Stimulated activated CD8-positive, alpha-beta memory T cell treated with anti-CD3 and anti-CD28 coated beads, Interleukin-4, amount 100 ng/mL, for 24 hours (primary cell): ENCODE data around the gene LRG1.

Experiments used
- DNase-seq: peaks from one replicate; pipeline ENCODE4 v3.0.0-alpha.2; 2020; ENCODE audit warnings: low read depth

The LRG1 gene

DNA sequence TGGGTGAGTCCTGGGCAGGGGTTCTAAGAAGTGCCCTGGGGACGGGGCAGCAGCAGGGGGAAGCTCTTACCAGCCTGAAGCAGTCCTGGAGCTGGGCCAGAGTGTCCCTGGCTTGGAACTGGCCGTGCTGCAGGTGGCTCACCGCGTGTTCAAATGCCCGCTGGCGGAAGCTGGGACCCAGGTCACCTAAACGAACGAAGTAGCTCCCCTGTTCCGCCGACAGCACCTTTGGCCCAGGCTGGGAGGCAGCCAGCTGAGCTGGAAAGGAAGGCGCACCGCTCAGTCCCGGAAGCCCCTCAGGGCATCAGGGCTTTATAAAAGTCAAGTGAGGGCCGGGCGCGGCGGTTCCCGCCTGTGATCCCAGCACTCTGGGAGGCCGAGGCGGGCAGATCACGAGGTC, 31.1 kb downstream of the LRG1 start:
- no peak for DNase-seq

- no peak for DNase-seq
Measured at GRCh38 chr19:4507804-4508203, 32.0 kb downstream of the LRG1 start.

DNA sequence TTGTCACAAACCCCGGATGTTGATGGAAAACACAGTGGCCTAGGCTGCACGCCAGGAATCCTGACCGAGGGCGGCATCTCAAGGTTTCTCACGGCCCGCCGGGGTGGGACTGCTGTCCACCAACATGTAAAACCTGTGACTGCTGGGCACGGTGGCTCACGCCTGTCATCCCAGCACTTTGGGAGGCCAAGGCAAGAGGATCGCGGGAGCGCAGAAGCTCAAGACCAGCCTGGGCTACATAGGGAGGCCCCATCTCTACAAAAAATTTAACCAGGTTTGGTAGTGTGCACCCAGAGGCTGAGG, 32.7 kb downstream of the LRG1 start:
- no peak for DNase-seq

GRCh38 chr19:4506449-4507149, 33.2 kb downstream of the LRG1 start:
- DNase-seq, result no peak

DNA sequence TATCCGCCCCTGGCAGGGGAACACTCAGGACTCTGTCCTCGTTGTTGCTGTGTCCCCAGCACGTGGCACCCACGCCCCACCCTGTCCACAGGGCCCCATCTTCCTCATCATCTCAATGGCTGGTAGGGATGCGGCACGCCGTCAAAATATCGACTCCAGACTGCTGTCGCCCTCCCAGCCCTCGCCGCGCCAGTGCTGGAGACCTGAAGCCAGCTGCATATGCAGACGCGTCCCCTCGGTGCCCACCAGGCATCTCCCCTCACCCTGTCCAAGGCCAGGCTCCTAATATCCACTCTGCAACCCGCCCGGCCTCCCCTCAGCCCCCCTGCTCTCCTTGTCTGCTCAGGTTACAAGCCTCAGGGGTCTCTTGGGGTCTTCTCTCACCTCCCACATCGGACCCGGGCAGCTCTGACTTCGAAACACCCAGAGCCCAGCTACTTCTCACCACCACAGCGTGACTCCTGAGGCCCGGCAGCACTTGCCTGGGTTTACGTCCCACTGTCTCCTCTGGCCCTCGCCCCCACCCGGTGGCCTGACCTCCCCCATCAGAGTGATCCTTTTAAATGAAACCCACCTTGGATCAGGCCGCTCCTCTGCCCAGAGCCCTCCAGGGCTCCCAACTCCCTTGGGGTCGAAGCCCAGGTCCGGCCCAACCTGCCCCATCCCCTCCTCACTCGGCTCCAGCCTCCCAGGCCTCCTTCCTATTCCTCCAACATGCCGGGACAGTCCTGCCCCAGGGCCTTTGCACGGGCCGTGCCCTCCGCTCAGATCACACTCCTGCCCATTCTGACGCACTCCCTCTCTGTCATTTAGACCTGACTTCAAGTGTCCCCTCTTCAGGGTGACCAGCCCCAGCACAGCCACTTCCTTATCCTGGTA, 34.0 kb downstream of the LRG1 start:
- no peak for DNase-seq

DNA sequence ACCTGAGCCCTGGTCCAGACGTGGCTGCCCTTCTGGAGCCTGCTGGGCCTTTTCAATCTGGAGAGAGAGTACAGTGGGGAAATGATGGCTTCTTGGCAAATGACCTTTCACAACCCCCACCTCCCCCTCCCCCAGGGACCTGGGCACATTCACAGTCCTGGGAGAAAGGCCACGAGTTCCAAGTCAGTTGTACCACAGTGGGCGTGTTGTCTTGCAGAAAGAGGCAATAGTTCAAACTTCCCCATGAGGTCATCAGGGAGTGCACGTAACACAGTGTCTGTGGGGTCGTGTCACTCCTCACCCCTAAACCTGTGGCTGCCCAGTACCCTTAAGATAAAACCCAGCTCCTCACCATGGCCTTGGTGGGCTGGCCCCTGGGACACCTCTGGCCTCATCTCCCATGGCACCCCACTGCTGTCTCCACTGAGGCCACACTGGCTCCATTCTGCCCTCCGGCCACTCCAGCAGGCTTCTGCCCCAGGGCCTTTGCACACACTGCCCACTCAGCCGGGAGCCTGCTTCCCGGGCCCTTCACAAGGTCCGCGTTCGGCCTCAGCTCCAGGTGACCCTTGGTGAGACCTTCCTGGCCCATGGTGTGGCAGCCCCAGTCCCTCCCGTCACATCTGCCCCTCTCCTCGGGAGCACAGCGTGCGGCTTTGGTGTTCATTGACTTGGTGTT, 34.8 kb downstream of the LRG1 start:
- no peak for DNase-seq

GRCh38 chr19:4504297-4504701, 35.5 kb downstream of the LRG1 start:
- no peak for DNase-seq

DNA sequence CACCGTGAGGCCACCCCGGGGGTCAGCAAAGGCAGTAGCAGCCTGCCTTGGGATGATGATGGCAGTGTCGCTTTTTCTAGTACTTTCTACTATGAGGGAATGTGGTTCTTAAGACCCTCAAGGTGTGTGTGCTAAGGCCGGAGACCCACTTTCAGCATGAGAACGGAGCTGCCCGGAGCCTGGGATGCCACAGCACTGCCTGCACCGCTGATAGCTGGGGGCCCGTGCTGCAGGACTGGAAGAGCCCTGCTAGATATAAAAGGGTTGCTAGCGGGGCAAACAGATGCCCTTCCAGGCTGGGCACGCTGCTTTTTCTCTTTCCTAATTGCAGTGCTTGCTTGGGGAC, 36.0 kb downstream of the LRG1 start:
- no peak for DNase-seq

DNA sequence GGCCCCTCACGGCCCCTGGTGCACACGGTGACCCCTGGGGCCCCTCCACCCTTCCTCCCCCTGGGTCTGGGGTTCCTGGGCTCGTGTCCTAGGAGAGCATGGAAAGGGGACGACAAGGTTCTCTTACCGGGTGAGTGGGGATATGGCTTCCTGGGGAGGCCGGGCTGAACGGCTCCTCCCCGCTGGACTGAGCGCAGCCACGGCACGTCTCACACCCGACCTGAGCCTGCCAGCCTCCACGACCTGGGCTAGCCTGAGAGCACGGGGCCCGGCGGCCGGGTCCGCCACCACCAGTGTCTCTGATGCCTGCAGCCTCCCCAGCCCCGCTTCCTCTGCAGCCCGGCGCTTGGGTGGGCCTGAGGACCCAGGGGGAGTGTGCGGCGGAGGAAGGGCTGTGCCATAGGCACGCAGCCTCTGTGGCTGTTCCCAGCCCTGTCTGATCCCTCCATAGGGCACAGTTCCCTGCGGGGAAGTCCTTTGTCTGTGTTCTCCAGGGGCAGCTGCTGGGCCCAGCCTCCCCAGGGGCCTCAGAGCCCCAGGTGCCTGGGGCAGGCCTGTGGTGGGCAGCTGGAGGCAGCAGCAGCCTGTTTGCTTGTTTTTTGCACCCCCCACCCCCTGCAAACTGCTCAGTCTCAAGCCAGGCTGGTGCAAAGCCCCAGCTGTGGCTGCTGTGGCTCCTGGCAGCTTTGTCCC, 36.6 kb downstream of the LRG1 start:
- DNase-seq, result no peak

- DNase-seq, result no peak
Measured at GRCh38 chr19:4502282-4503131, 37.3 kb downstream of the LRG1 start.

DNA sequence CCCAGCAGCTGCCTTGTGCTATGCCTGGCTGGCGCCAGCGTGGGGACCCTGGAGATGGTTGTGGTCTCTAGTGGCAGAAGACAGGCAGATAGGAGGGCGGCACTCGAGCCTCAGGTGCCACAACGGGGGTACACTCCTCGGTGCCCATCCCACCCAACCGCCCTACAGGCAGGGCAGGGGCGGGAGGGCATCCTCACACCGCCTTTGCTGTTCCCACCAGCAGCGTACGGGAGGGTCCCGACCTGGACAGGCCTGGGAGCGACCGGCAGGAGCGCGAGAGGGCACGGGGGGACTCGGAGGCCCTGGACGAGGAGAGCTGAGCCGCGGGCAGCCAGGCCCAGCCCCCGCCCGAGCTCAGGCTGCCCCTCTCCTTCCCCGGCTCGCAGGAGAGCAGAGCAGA, 38.1 kb downstream of the LRG1 start:
- DNase-seq, result no peak

DNA sequence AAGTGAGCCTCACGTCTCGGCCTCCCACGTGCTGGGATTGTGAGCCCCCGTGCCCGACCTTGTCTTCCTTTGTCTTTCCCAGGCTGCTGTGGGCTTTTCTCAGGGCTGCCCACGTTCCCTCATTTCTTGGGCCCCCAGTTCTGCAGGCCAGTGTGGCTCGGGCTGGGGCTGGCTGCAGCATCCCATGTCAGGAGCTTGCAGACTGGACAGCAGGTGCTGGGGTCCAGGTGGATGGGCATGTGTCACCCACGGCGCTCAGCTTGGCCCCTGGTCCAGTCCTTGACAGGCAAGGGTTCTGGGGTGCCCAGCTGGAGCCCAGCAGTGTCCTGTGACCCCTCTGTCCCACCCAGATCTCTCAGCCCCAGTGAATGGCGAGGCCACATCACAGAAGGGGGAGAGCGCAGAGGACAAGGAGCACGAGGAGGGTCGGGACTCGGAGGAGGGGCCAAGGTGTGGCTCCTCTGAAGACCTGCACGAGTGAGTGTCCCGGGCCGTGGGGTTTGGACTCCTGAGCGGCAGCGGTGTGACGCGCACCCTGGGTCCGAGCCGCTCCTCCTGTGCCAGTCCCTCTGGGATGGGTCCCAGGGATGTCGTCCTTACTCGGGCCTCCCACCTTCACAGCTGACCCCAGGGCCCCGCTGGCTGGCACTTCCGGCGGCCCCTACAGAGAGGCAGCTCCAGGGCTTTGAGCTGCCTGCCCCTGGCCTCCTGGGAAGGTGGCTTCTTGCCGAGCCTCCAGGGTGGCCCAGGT, 38.8 kb downstream of the LRG1 start:
- no peak for DNase-seq

DNA sequence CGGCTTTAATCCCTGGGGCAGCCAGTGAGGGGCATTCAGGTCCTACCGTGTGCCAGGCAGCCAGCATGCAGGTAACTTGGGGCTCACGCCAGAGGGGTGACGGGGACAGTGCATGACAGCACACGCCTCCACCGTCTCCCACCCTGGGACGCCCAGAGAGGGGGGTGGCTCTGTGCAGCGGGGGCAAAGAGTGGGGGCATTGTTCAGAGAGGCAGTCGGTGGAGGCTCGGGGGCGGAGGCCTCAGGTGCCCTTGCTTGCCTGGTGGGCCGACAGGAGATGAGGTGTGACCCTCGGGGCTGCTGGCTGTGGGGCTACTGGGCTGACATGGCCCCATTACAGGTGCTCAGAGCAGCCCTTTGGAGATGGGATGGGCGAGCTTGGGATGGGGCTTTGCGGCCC, 40.0 kb downstream of the LRG1 start:
- DNase-seq, result no peak

GRCh38 chr19:4499318-4499717, 40.5 kb downstream of the LRG1 start:
- no peak for DNase-seq

DNA sequence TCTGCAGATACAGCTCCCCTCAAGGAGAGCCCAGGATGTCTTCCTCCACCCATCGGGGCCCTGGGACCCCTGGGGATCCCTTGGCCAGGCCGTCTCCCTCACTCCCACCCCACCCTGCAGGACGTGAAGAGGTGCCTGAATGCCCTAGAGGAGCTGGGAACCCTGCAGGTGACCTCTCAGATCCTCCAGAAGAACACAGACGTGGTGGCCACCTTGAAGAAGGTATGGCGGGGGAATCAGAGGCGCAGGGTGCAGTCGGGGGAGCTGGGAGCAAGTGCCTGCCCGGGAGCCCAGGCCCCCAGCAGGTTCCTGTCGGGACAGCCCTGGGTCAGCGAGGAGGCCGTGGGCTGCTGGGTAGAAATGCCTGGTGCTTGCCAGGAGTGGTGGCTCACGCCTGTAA, 41.1 kb downstream of the LRG1 start:
- DNase-seq, result no peak

- DNase-seq, result no peak
Measured at GRCh38 chr19:4497770-4498389, 42.0 kb downstream of the LRG1 start.

DNA sequence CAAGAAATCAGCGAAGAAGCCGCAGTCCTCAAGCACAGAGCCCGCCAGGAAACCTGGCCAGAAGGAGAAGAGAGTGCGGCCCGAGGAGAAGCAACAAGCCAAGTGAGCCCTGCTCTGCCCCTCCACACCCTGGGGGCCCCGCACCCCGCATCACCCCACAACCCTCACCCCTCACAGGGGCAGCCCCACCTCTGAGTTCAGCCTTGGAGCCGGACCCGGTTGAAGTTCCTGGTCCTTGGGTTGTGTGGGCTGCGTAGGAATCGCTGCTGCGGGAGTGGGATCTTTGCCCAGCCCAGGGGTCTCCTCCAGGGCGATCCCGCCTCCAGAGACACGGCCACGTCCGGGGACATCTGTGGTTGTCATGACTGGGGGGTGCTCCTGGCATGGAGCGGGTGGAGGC, 43.5 kb downstream of the LRG1 start:
- no peak for DNase-seq

DNA sequence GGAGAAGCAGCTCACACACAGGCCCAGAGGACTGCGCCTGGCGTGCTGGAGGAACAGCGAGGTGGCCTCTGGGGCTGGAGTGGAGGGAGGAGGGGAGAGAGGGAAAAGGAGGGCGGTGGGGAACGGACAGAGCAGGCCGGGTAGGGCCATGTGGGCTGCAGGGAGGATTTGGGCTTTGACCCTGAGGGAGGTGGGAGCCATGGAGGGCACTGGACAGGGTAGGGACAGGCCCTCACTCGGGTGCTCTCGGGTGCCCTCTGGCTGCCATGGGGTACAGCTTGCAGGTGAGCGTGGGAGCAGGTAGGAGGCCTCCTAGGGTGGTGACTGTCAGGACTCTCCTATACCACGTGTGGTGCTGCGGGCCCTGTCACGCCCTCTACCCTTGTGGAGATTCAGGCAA, 44.4 kb downstream of the LRG1 start:
- DNase-seq, result no peak

DNA sequence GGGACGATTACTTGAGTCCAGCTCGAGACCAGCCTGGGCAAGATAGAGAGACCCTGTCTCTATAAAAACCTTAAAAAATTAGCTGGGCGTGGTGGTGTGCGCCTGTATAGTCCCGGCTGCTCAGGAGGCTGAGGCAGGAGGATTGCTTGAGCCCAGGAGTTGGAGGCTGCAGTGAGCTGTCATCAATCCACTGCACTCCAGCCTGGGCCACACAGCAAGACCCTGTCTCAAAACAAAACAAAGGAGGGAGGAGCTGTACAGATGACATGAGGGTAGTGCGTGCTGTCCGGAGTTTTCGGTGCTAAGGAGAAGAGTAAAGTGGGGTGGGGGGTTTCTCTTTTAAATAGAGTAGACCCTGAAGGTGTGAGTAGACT, 45.2 kb downstream of the LRG1 start:
- no peak for DNase-seq

- DNase-seq, result no peak
Measured at GRCh38 chr19:4493929-4494690, 45.7 kb downstream of the LRG1 start.
